BLaER1 treated with 17β-estradiol and CSF1 and Interleukin-3, amounts not matched to agents 10 nM and 100 nM (cell line): ENCODE data around the gene PSMC6.

Experiments used
- H3K27ac ChIP-seq, 11 experiments: shearing (Covaris generic); formaldehyde crosslinking; 2 replicates each; pipeline ENCODE4 v1.8.1; 2022
- H3K27me3 ChIP-seq, 11 experiments: shearing (Covaris generic); formaldehyde crosslinking; 2 replicates each; pipeline ENCODE4 v1.8.1; 2022
- H3K36me3 ChIP-seq, 11 experiments: shearing (Covaris generic); formaldehyde crosslinking; 2 replicates each; pipeline ENCODE4 v1.8.1; 2022
- H3K4me1 ChIP-seq, 10 experiments: shearing (Covaris generic); formaldehyde crosslinking; 2 replicates each; pipeline ENCODE4 v1.8.1; 2022
- H3K4me2 ChIP-seq, 11 experiments: shearing (Covaris generic); formaldehyde crosslinking; 2 replicates each; pipeline ENCODE4 v1.8.1; 2022
- H3K4me3 ChIP-seq, 10 experiments: shearing (Covaris generic); formaldehyde crosslinking; 2 replicates each; pipeline ENCODE4 v1.8.1; 2022
- H3K9ac ChIP-seq, 11 experiments: shearing (Covaris generic); formaldehyde crosslinking; 2 replicates each; pipeline ENCODE4 v1.8.1; 2022
- H3K9me3 ChIP-seq, 11 experiments: shearing (Covaris generic); formaldehyde crosslinking; replicated peaks in 1 of 11; 2 replicates each; pipeline ENCODE4 v1.8.1; 2022
- H4K20me1 ChIP-seq, 11 experiments: shearing (Covaris generic); formaldehyde crosslinking; 2 replicates each; pipeline ENCODE4 v1.8.1; 2022
- Cebpa-rat ChIP-seq, 11 experiments: shearing (Covaris generic); IDR thresholded peaks; 2 replicates each; pipeline ENCODE4 v1.8.1; 2022

Gene PSMC6

DNA sequence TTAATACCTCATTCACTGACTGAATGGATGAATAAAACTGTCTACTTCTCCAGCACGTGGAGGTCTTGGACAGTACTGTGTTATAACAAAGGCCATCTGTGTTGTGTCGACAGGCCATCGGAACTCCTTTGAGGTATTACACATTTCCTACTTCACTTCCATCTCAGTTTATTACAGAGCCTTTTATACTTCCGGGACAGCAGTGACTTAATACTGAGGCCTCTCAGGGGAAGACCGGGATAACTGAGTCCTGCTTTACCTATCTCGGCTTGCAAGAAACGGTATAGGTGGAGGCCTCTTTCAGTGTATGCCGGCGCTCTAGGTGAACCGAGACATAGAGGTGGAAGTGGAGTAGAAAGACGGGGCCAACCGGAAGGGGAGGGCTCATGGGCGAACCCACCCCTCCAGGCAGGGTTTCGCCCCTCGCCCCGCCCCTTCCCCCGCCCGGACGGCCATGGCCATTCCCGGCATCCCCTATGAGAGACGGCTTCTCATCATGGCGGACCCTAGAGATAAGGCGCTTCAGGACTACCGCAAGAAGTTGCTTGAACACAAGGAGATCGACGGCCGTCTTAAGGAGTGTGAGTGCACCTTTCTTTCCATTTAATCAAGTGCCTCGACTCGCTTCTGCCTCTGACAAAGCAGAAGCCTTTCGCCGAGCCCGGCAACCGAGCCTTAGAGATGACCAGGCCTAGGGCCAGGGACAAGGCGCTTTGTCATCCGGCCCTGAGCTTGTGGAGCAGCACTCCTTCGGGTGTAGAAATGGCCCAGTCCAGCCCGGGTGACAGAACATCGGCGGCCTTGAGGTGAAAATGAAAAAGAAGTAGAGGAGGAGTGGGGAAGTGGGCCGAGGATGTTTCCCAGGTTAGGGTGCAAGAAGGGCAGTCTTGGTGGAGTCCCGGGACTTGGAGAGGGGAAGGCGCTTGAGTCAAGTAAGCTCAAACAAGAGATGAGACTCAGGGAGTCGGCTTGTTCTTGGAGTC, at the start of gene PSMC6:
Gene PSMC6 (plus strand): TSS at position 477 of the 983 bp plus-strand sequence. CDS start 20 bp downstream, at position 497.
- Histone ChIP-seq H3K36me3 (peaks cover 35 to 40% (median 38%) of the 10 kb centered on the region in 11 experiments), H3K4me3 (peak within 1 kb of the TSS; percentile 77 to 100 (median 92)), H4K20me1 (peaks cover 0 to 48% (median 20%) of the 10 kb centered on the region in 11 experiments; a peak in 16 of 22 replicates), H3K27me3 (no peaks in the 10 kb centered on the region), H3K4me1 (peaks cover 19 to 59% (median 28%) of the 10 kb centered on the region in 10 experiments), H3K4me2 (peak within 1 kb of the TSS; percentile 77 to 96 (median 85)), H3K9me3 (no peaks in the 10 kb centered on the region), H3K27ac (peak within 1 kb of the TSS; percentile 87 to 96 (median 92)), H3K9ac (peak within 1 kb of the TSS; percentile 87 to 98 (median 93))
- TF ChIP-seq Cebpa-rat (IDR thresholded peaks at IDR 0.05), result no peak

DNA sequence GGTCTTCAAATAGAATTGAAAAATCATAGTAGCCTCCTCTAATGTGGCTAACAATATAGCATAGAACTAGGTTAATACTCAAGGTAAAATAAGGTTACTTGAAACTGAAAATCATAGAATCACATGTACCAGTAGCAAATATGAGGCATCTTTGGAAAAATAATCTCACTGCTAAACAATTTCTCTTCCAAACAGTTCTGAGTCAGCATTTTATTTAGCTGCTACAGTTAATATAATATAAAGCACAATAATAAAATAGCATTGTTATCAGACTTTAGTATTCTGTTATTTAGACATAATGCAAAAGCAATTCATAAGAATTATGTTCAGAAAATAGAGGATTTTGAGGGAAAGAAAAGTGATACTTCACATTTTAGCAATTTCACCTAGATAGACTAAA, 46.7 kb upstream of the PSMC6 start:
- Histone ChIP-seq H3K9me3 (no peaks in the 10 kb centered on the region), H3K27ac (no peak overlapping the region), H3K4me1 (no peaks in the 10 kb centered on the region), H3K27me3 (no peaks in the 10 kb centered on the region), H3K9ac (no peak overlapping the region), H4K20me1 (peaks cover 0 to 3% (median 0%) of the 10 kb centered on the region in 11 experiments; a peak in 1 of 22 replicates), H3K36me3 (peaks cover 44 to 94% (median 70%) of the 10 kb centered on the region in 11 experiments), H3K4me3 (no peak overlapping the region), H3K4me2 (no peak overlapping the region)
- no peak for TF ChIP-seq Cebpa-rat (IDR thresholded peaks at IDR 0.05)

DNA sequence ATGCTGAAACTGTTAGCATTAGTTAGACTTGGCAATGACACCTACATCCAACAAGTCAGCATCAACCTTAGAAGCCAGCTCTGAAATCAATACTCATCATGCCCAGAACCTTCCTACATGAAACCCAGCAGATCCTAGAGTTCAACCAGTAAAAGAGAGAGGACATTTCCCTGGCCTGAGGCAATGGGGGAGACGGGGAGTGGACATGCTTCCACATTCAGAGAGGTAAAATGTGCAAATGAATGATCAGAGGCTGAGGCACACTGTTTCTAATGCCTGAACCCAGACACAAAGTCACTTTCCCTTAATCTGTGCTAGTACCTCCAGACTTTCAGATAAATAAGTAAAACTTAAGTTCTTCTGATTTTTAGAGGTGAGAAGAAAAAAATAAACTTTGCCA, 46.2 kb upstream of the PSMC6 start:
- H3K27me3 ChIP-seq, result no peaks in the 10 kb centered on the region
- H4K20me1 ChIP-seq, result peaks cover 0 to 3% (median 0%) of the 10 kb centered on the region in 11 experiments; a peak in 1 of 22 replicates
- H3K4me3 ChIP-seq, result no peak overlapping the region
- TF ChIP-seq Cebpa-rat (IDR thresholded peaks at IDR 0.05), result no peak
- no peaks in the 10 kb centered on the region for H3K4me1 ChIP-seq
- no peak overlapping the region for H3K27ac ChIP-seq
- H3K36me3 ChIP-seq, result peaks cover 49 to 94% (median 70%) of the 10 kb centered on the region in 11 experiments
- H3K4me2 ChIP-seq, result no peak overlapping the region
- H3K9me3 ChIP-seq, result no peaks in the 10 kb centered on the region
- no peak overlapping the region for H3K9ac ChIP-seq

GRCh38 chr14:52661314-52661713, 45.7 kb upstream of the PSMC6 start:
- H3K4me1 ChIP-seq, result no peaks in the 10 kb centered on the region
- H3K9me3 ChIP-seq, result no peaks in the 10 kb centered on the region
- peaks cover 0 to 3% (median 0%) of the 10 kb centered on the region in 11 experiments; a peak in 1 of 22 replicates for H4K20me1 ChIP-seq
- H3K4me2 ChIP-seq, result no peak overlapping the region
- peaks cover 53 to 94% (median 70%) of the 10 kb centered on the region in 11 experiments for H3K36me3 ChIP-seq
- no peak overlapping the region for H3K27ac ChIP-seq
- no peak for TF ChIP-seq Cebpa-rat (IDR thresholded peaks at IDR 0.05)
- H3K27me3 ChIP-seq, result no peaks in the 10 kb centered on the region
- H3K9ac ChIP-seq, result no peak overlapping the region
- H3K4me3 ChIP-seq, result no peak overlapping the region

GRCh38 chr14:52663850-52664249, 43.1 kb upstream of the PSMC6 start:
- Histone ChIP-seq H3K36me3 (peaks cover 50 to 90% (median 70%) of the 10 kb centered on the region in 11 experiments), H3K27me3 (no peaks in the 10 kb centered on the region), H3K4me2 (no peak overlapping the region), H3K9me3 (no peaks in the 10 kb centered on the region), H3K9ac (no peak overlapping the region), H3K4me1 (no peaks in the 10 kb centered on the region), H4K20me1 (peaks cover 0 to 3% (median 0%) of the 10 kb centered on the region in 11 experiments; a peak in 1 of 22 replicates), H3K4me3 (no peak overlapping the region), H3K27ac (no peak overlapping the region)
- TF ChIP-seq Cebpa-rat (IDR thresholded peaks at IDR 0.05), result no peak

DNA sequence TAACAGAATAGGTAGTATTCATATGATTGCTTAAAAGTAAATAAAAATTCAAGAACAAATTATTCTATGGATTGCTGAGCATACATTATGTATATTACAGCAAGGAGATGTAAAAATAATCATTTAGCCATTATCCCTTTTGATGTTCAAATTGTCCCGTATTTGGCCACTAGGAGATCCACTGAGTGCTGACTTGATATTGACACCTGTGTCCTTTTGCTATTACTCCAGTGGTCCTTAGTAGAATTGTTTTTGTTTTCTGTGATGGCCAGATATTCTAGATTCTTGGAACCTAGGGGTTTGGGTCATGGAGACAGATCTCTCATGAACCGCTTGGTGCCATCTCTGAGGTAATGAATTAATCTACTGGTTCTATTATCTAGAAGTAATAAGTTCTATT, 28.4 kb upstream of the PSMC6 start:
- peaks cover 78 to 95% (median 88%) of the 10 kb centered on the region in 11 experiments for H3K36me3 ChIP-seq

GRCh38 chr14:52683985-52684520, 22.9 kb upstream of the PSMC6 start:
- Histone ChIP-seq H4K20me1 (peaks cover 30 to 95% (median 59%) of the 10 kb centered on the region in 11 experiments; a peak in 21 of 22 replicates), H3K4me3 (no peak overlapping the region), H3K27me3 (no peaks in the 10 kb centered on the region), H3K27ac (no peak overlapping the region), H3K4me1 (peaks cover 0 to 27% (median 0%) of the 10 kb centered on the region in 10 experiments; a peak in 4 of 20 replicates), H3K36me3 (peaks cover 24 to 48% (median 37%) of the 10 kb centered on the region in 11 experiments), H3K9me3 (no peaks in the 10 kb centered on the region), H3K4me2 (0 out of 22 replicates have a peak overlapping the region, but pooled peaks of 2 of the 11 experiments have one; percentile 7 to 21), H3K9ac (no peak overlapping the region)
- TF ChIP-seq Cebpa-rat (IDR thresholded peaks at IDR 0.05), result no peak

More for the DNA sequence above, 28.4 kb upstream of the PSMC6 start:
- Histone ChIP-seq H3K4me2 (no peak overlapping the region), H3K27ac (no peak overlapping the region), H3K4me1 (no peaks in the 10 kb centered on the region), H3K27me3 (no peaks in the 10 kb centered on the region), H3K9ac (no peak overlapping the region), H3K9me3 (no peaks in the 10 kb centered on the region), H3K4me3 (no peak overlapping the region), H4K20me1 (peaks cover 0 to 53% (median 15%) of the 10 kb centered on the region in 11 experiments; a peak in 17 of 22 replicates)
- no peak for TF ChIP-seq Cebpa-rat (IDR thresholded peaks at IDR 0.05)

GRCh38 chr14:52686176-52686575, 20.8 kb upstream of the PSMC6 start:
- H4K20me1 ChIP-seq, result peaks cover 30 to 97% (median 72%) of the 10 kb centered on the region in 11 experiments; a peak in 21 of 22 replicates
- no peak overlapping the region for H3K4me2 ChIP-seq
- H3K36me3 ChIP-seq, result peaks cover 9 to 38% (median 19%) of the 10 kb centered on the region in 11 experiments
- no peak for TF ChIP-seq Cebpa-rat (IDR thresholded peaks at IDR 0.05)
- H3K4me3 ChIP-seq, result no peak overlapping the region
- H3K9ac ChIP-seq, result no peak overlapping the region; a peak in 1 of 22 replicates
- H3K27me3 ChIP-seq, result no peaks in the 10 kb centered on the region
- peaks cover 0 to 32% (median 2%) of the 10 kb centered on the region in 10 experiments; a peak in 9 of 20 replicates for H3K4me1 ChIP-seq
- no peaks in the 10 kb centered on the region for H3K9me3 ChIP-seq
- no peak overlapping the region for H3K27ac ChIP-seq
